GM12874 (cell line): ENCODE results near the gene RBM19.

ENCODE experiments used
- TF ChIP-seq, protein P1 (sequence below): IDR thresholded peaks from 2 replicates; pipeline ENCODE4 v1.5.1; 2011; ENCODE audit warnings: low read depth, mild to moderate bottlenecking, control low read depth, low read length, moderate library complexity; ENCODE audit not compliant: insufficient read depth

Gene RBM19

DNA sequence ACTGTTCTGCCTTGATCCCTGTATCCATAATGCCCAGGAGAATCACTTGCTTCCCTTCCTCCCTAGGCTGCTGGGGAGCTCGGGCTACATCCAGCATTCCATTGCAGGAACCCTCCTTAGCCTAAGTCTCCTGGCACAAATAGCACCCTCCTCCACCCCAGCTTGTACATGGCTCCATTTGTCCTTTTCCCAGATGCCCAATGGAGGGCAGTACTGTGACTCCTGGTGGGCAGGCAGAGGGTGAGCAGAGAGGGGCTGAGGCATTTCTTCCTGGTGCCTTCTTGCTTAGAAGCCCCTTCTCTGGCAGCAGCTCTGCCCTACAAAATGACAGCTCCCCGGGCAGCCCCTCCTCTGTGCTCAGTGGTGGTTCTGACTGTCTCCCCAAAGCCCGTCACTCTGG is 86.5 kb downstream of the RBM19 start:
- TF ChIP-seq, protein P1, sequence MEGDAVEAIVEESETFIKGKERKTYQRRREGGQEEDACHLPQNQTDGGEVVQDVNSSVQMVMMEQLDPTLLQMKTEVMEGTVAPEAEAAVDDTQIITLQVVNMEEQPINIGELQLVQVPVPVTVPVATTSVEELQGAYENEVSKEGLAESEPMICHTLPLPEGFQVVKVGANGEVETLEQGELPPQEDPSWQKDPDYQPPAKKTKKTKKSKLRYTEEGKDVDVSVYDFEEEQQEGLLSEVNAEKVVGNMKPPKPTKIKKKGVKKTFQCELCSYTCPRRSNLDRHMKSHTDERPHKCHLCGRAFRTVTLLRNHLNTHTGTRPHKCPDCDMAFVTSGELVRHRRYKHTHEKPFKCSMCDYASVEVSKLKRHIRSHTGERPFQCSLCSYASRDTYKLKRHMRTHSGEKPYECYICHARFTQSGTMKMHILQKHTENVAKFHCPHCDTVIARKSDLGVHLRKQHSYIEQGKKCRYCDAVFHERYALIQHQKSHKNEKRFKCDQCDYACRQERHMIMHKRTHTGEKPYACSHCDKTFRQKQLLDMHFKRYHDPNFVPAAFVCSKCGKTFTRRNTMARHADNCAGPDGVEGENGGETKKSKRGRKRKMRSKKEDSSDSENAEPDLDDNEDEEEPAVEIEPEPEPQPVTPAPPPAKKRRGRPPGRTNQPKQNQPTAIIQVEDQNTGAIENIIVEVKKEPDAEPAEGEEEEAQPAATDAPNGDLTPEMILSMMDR: no peak

DNA sequence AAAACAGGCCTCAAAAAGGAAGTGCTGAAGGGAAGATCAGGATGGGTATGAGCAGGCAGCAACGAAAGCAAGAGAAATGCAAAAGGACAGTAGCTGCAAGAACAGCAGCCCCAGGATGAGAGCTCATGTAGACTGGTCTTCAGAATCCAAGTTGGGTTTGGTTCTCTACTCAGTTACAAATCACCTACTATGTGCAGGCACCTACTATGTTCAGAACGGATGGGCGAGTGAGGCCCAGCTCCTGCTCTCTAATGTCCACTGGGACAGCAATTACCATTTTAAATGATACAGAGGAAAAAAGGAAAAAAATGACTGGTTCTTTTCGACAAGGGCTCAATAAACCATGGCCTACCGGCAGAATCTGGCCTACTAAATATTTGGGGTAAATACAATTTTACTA is 88.5 kb downstream of the RBM19 start:
- TF ChIP-seq, protein P1: no peak

DNA sequence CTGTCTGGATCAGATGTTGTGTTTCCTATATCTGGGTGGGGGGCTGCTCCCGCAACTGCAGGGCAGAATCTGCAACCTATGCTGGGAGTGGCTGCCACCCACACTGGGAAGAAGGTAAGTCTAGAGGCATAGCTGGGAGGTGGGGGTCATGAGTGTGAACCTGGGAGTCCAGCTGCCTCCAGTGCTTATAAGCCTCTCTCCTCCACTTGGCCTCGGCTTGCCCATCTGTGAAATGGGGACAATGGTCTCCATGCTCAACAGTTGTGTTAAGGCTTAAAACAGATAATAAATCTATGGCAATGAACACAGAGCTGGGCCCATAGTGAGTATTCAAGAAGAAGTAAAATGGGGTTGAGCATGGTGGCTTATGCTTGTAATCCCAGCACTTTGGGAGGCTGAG is 90.0 kb downstream of the RBM19 start:
- TF ChIP-seq, protein P1: no peak

DNA sequence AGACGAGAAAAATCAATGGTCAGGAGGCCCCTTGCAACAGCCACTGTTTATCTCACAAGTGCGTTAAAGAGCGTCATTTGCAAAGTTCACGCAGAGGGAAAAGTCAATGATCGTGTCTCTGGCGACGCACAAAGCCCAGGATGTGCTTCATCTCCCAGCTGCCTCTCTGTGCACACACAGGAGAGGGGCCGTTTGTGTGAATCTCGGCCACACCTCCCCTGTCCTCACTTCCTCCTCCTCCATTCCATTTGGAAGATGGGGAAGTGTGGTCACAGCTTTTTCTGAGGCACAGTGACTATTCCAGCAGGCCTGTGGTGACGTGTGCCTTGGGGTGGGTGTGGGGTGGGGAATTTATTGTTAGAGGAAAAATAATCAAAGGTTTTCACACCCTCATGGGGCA is 90.4 kb downstream of the RBM19 start:
- TF ChIP-seq, protein P1: no peak

DNA sequence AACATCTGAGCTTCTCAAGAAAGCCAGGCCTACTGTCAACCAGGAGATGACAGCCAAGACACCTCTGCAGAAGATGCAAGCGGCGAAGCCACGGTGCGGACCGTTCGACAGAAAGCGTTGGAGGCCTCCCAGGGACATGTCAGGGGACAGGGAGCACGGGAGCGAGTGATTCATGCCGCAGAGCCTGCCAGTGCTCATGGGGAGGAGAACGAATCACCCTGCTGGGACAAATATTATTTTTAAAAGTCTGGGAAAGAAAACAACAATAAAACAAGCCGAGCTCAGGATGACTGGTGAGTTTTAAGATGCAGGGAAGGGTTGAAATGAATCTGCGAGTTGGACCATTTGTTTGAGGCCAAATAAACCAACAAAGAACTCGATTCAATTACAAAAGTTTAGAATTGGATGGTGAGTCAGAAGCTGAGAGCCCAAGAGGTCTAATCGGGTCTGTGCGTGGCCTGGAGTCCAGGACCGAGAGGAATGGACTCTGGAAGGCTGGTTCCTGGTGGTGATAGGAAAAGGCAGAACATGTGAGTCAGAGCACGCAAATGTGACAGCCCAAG is 91.0 kb downstream of the RBM19 start:
- TF ChIP-seq, protein P1: no peak

DNA sequence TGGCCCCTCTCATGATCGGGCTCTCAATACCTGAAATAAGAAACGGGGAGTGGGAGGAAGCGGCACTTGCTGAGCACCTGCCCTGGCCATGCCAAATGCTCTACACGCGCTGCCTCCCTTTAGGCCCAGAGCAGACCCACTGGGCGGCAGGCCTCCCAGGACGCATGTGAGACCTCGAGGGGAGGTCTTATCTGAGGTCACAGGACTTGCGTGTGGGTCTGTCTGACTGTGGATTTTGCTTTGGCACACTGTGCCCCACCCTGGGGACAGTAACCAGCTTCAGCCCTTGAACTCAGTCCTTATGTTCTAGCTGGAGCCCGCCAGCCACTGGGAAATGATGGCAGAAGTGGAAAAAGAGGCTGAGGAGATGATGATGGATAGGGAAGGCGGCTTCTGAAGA is 91.8 kb downstream of the RBM19 start:
- TF ChIP-seq, protein P1: no peak

DNA sequence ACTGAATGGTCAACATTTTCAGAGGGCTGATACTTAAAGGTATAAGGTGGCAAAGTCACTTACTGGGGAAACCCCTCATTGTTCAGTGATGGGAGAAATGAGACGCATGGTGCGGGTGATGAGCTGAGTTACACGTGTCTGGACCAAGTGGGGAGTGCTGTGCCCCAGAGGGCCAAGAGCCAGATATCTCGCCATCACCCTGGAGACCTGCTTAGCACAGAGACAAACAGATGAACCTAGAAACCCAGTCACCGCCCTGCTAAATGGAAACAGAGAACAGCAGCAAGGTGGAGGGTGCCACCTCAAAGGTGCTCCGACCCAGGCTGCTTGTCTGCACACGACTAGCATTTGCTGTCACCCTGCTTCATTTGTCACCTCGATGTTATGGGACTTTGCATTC is 92.4 kb downstream of the RBM19 start:
- TF ChIP-seq, protein P1: no peak
